Activated naive CD8-positive, alpha-beta T cell treated with anti-CD3 and anti-CD28 coated beads, Interleukin-2, amount 50 U/mL, for 24 hours (primary cell): Measurements from ENCODE around the gene PIGQ.

Experiments used
- ATAC-seq: fragments of 150-1000 bp; cut with Tn5 transposase; one replicate; pipeline ENCODE4 v1.10.0; 2021
- DNase-seq: peaks from one replicate; pipeline ENCODE4 v3.0.0; 2021
- H3K27ac Mint-ChIP-seq: one replicate; pipeline ENCODE4 v1.8.0; 2021; ENCODE audit warnings: mild to moderate bottlenecking, mixed read lengths
- H3K27me3 Mint-ChIP-seq: one replicate; pipeline ENCODE4 v1.8.0; 2021; ENCODE audit warnings: mixed read lengths
- H3K36me3 Mint-ChIP-seq: one replicate; pipeline ENCODE4 v1.8.0; 2021; ENCODE audit warnings: low read depth, mixed read lengths
- H3K4me1 Mint-ChIP-seq: one replicate; pipeline ENCODE4 v1.8.0; 2021; ENCODE audit warnings: mixed read lengths
- H3K4me3 Mint-ChIP-seq: one replicate; pipeline ENCODE4 v1.8.0; 2021; ENCODE audit warnings: mild to moderate bottlenecking, moderate library complexity, mixed read lengths
- H3K9me3 Mint-ChIP-seq: one replicate; pipeline ENCODE4 v1.8.0; 2021; ENCODE audit warnings: mixed read lengths

Gene PIGQ

GRCh38 chr16:580141-580945 is 10.6 kb downstream of the PIGQ start:
- Mint-ChIP-seq H3K36me3 (no peaks in the 10 kb centered on the region), H3K27ac (no peak overlapping the region), H3K9me3 (no peaks in the 10 kb centered on the region), H3K4me3 (no peak overlapping the region), H3K27me3 (no peaks in the 10 kb centered on the region), H3K4me1 (peaks cover 1% of the 10 kb centered on the region)
- no peak for ATAC-seq
- DNase-seq = no peak

DNA sequence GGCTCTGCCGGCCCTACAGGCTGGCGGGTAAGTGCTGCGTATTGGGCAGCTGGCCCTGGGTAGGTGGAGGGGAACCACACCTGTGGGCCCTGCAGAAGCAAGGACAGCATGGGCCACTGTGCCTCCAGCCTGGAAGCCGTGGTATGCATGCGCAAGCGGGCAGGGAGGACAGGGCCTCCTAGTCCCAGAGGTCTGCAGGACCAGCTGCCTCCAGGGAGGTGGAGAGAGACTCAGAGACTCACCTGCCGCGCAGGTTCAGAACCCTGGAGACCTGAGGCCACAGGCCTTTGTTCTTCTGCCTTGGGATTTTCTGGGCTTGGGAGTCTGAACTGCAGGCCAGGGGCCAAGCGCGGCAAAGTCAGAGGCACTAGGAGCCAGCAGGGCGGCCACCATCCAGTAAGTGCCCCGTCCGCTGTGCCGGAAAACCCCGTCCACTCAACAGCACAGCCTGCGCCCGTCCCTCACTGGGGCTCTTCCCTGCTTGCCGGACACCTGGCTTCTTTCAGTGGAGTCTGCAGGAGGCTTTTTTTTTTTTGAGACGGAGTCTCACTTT is 11.3 kb downstream of the PIGQ start:
- no peak overlapping the region for H3K27ac Mint-ChIP-seq
- no peak overlapping the region for H3K4me3 Mint-ChIP-seq
- no peaks in the 10 kb centered on the region for H3K36me3 Mint-ChIP-seq
- ATAC-seq (no peak), DNase-seq (no peak)
- no peaks in the 10 kb centered on the region for H3K27me3 Mint-ChIP-seq
- H3K4me1 Mint-ChIP-seq = peaks cover 1% of the 10 kb centered on the region
- no peaks in the 10 kb centered on the region for H3K9me3 Mint-ChIP-seq

GRCh38 chr16:582218-582613 is 12.4 kb downstream of the PIGQ start:
- Mint-ChIP-seq H3K9me3 (no peaks in the 10 kb centered on the region), H3K27me3 (no peaks in the 10 kb centered on the region), H3K27ac (no peak overlapping the region), H3K36me3 (peaks cover under 1% of the 10 kb centered on the region), H3K4me3 (no peak overlapping the region), H3K4me1 (peaks cover 2% of the 10 kb centered on the region)
- DNase-seq (no peak), ATAC-seq (no peak)

DNA sequence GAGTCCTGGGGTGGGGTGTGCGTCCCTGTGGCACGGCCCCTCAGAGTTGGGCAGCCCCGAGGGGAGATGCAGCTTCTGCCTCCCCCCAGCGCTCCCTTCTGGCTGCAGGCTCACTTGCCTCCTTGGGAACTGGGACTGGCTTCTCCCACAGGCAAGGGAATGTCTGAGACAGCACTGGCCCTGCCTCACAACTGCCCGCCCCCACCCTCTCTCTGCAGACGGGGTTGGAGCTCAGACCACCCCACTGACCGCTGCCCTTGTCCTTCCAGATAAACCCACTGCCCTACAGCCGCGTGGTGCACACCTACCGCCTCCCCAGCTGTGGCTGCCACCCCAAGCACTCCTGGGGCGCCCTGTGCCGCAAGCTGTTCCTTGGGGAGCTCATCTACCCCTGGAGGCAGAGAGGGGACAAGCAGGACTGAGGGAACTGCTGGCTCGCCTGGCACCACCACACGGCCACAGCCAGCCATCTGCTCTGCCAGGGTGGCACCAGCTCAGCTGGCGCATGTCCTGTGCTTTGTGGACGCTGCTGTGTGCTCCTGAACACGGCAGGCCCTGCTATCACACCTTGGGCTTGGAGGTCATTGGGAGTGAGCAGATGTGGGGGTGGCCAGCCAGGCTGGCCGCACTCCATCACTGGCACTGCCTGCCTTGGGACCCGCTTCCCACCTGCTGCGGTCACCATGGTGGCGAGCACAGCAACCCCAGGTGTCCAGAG is 13.0 kb downstream of the PIGQ start:
- Mint-ChIP-seq H3K4me1 (peaks cover 6% of the 10 kb centered on the region), H3K36me3 (peaks cover 4% of the 10 kb centered on the region), H3K9me3 (no peaks in the 10 kb centered on the region), H3K27me3 (no peaks in the 10 kb centered on the region), H3K4me3 (no peak overlapping the region), H3K27ac (no peak overlapping the region)
- DNase-seq (no peak), ATAC-seq (no peak)

- Mint-ChIP-seq H3K9me3 (no peaks in the 10 kb centered on the region), H3K27ac (no peak overlapping the region), H3K27me3 (no peaks in the 10 kb centered on the region), H3K36me3 (peaks cover 10% of the 10 kb centered on the region), H3K4me1 (peaks cover 10% of the 10 kb centered on the region), H3K4me3 (no peak overlapping the region)
- ATAC-seq (no peak), DNase-seq (no peak)
Observed at GRCh38 chr16:583470-583814, 13.7 kb downstream of the PIGQ start.

DNA sequence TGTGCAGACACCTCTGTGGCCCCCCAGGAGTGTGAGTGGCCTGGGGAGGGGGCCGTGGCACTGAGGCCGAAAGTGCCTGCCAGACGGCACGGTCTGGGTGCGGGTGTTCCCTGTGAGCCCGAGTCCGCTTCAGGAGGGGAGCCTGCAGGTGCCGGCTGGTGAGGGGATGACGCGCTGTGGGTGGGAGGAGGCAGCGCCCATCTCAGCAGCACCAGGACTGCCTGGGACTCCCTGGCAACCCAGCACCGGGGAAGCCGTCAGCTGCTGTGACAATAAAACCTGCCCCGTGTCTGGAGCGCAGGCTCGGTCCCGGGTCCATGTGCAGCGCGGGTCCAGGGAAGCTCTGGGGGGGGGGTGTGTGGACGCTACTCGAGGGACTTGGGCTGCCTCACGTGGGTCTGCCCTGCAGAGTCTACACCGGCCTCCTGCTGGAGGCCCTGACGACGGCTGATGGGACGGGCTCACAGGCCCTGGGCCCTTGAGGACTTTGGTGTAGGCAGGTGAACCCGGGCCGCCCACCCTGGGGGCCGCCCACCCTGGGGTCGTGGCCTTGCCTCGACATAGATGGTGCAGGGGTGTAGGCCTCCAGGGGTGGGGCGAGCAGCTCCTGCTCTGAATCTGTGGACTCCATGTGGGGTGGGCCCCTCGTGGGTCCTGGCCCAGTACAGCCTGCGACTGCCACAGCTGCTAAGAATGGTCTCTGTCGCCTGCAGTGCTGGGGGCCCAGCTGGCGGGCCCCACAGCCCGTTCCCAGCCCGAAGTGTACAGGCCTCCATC is 14.2 kb downstream of the PIGQ start:
- Mint-ChIP-seq H3K27ac (no peak overlapping the region), H3K4me1 (peaks cover 13% of the 10 kb centered on the region), H3K27me3 (no peaks in the 10 kb centered on the region), H3K4me3 (no peak overlapping the region), H3K9me3 (no peaks in the 10 kb centered on the region), H3K36me3 (peaks cover 13% of the 10 kb centered on the region)
- DNase-seq = no peak
- no peak for ATAC-seq

GRCh38 chr16:585351-585750 is 15.6 kb downstream of the PIGQ start:
- H3K4me1 Mint-ChIP-seq = peaks cover 11% of the 10 kb centered on the region
- no peak for DNase-seq
- ATAC-seq = no peak
- no peak overlapping the region for H3K4me3 Mint-ChIP-seq
- no peaks in the 10 kb centered on the region for H3K27me3 Mint-ChIP-seq
- no peak overlapping the region for H3K27ac Mint-ChIP-seq
- H3K9me3 Mint-ChIP-seq = no peaks in the 10 kb centered on the region
- H3K36me3 Mint-ChIP-seq = peaks cover 13% of the 10 kb centered on the region

GRCh38 chr16:586047-586644 is 16.4 kb downstream of the PIGQ start:
- Mint-ChIP-seq H3K27ac (peak overlapping the region; percentile 11), H3K9me3 (no peaks in the 10 kb centered on the region), H3K27me3 (no peaks in the 10 kb centered on the region), H3K4me3 (no peak overlapping the region), H3K36me3 (peaks cover 13% of the 10 kb centered on the region), H3K4me1 (peaks cover 18% of the 10 kb centered on the region)
- ATAC-seq = no peak
- DNase-seq = no peak

DNA sequence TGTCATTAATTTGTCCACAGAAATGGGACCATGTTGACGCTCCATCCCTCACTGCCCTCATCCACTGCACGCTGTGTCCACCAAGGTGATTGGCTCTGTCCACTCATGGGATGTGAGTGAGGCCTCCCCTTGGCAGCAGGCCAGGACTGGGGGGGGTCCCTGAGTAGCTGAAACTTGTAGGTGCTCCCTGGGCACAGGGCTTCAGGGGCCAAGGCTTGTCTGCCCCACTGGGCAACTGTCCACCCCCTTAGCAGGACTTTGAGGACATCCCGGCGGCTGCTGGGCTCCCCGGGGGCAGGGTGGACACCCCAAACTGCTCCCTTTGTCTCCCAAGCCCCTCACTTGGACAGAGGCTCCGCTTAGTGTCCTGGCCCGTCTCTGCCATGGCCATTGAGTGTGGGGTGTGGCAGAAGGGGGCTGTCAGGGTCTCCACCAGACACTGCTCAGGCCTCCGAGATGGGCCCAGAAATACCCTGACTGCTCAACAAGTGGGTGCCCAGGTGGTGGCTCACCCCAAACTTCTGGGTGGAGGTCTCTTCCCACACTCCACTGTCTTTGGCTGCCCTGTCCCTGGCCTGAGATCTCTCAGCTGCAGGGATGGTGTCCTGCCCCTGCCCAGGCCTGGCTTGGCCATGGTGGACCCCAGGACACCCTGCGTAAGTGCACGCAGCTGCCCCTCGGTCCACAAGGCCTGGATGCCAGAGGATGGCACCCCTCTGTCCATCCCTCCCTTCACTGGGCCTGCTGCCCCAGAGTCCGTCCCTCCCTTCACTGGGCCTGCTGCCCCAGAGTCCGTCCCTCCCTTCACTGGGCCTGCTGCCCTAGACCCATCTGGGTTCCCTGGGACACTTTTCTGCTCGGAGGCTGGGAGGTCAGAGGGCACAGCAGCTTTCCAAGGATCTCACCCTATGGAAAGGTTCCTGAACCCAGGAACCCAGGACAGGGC is 17.1 kb downstream of the PIGQ start:
- no peak for DNase-seq
- H3K27me3 Mint-ChIP-seq = no peaks in the 10 kb centered on the region
- no peak for ATAC-seq
- H3K36me3 Mint-ChIP-seq = peaks cover 13% of the 10 kb centered on the region
- H3K4me3 Mint-ChIP-seq = peak overlapping the region; percentile 94
- peak overlapping the region; percentile 99 for H3K27ac Mint-ChIP-seq
- H3K9me3 Mint-ChIP-seq = no peaks in the 10 kb centered on the region
- peaks cover 23% of the 10 kb centered on the region for H3K4me1 Mint-ChIP-seq

DNA sequence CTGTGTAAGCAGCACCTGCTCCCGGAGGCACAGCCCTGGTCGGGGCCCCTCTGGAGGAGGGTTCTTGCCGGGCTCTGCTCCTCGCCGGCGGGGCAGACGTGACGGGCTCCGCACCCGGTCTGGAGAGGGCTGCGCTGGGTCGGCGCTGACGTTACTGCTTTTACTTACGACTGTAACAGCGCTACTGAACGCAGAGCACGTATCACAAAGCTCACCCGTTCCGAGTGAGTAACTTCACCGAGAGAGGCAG is 18.8 kb downstream of the PIGQ start:
- Mint-ChIP-seq H3K9me3 (no peaks in the 10 kb centered on the region), H3K4me3 (peak overlapping the region; percentile 94), H3K36me3 (peaks cover 13% of the 10 kb centered on the region), H3K27ac (peak overlapping the region; percentile 99), H3K4me1 (peaks cover 23% of the 10 kb centered on the region), H3K27me3 (no peaks in the 10 kb centered on the region)
- peak; percentile 68 for DNase-seq
- ATAC-seq = peak; percentile 26

GRCh38 chr16:588889-589657 is 19.3 kb downstream of the PIGQ start:
- peak; percentile 71 for ATAC-seq
- DNase-seq = peak; percentile 98

GRCh38 chr16:589658-590187 is 20.0 kb downstream of the PIGQ start, which contains the start of gene RAB40C:
Gene RAB40C, plus strand, starts transcription at chr16:590066. Its CDS starts 226 bp downstream, at chr16:590292.
- Mint-ChIP-seq H3K27me3 (no peaks in the 10 kb centered on the region), H3K9me3 (no peaks in the 10 kb centered on the region), H3K27ac (peak within 1 kb of the TSS; percentile 99), H3K4me3 (peak within 1 kb of the TSS; percentile 94), H3K4me1 (peaks cover 23% of the 10 kb centered on the region), H3K36me3 (peaks cover 13% of the 10 kb centered on the region)
- ATAC-seq = peak; percentile 86
- peak; percentile 99 for DNase-seq

More at GRCh38 chr16:588889-589657, 19.3 kb downstream of the PIGQ start:
- Mint-ChIP-seq H3K27me3 (no peaks in the 10 kb centered on the region), H3K27ac (peak overlapping the region; percentile 99), H3K4me1 (peaks cover 23% of the 10 kb centered on the region), H3K4me3 (peak overlapping the region; percentile 94), H3K36me3 (peaks cover 13% of the 10 kb centered on the region), H3K9me3 (no peaks in the 10 kb centered on the region)
